Measurements from ENCODE around the gene SLC12A5.

The SLC12A5 gene

GRCh38 chr20:46028110-46028509 lies 905 bp upstream of the SLC12A5 start:
- no peak for DNase-seq (ENCODE audit: low spot score)

- no peak for DNase-seq (ENCODE audit: low spot score)
These were observed 1.4 kb downstream of the SLC12A5 start for GRCh38 chr20:46030284-46031013.

- DNase-seq (ENCODE audit: low spot score) = no peak
These were observed 2.1 kb downstream of the SLC12A5 start for GRCh38 chr20:46031014-46031569.

- no peak for DNase-seq (ENCODE audit: low spot score)
These were observed 2.8 kb downstream of the SLC12A5 start for GRCh38 chr20:46031701-46032254.

GRCh38 chr20:46034039-46034438 lies 5.0 kb downstream of the SLC12A5 start:
- no peak for DNase-seq (ENCODE audit: low spot score)

GRCh38 chr20:46035253-46035652 lies 6.2 kb downstream of the SLC12A5 start:
- no peak for DNase-seq (ENCODE audit: low spot score)

GRCh38 chr20:46035713-46036112 lies 6.7 kb downstream of the SLC12A5 start:
- DNase-seq (ENCODE audit: low spot score) = no peak

GRCh38 chr20:46036370-46036769 lies 7.4 kb downstream of the SLC12A5 start:
- DNase-seq (ENCODE audit: low spot score) = no peak

GRCh38 chr20:46037036-46037435 lies 8.0 kb downstream of the SLC12A5 start:
- no peak for DNase-seq (ENCODE audit: low spot score)

- peak; percentile 38 for DNase-seq (ENCODE audit: low spot score)
These were observed 12.0 kb downstream of the SLC12A5 start for GRCh38 chr20:46040902-46041535.

GRCh38 chr20:46043556-46043955 lies 14.5 kb downstream of the SLC12A5 start:
- no peak for DNase-seq (ENCODE audit: low spot score)

GRCh38 chr20:46044896-46045295 lies 15.9 kb downstream of the SLC12A5 start:
- no peak for DNase-seq (ENCODE audit: low spot score)

- no peak for DNase-seq (ENCODE audit: low spot score)
These were observed 17.7 kb downstream of the SLC12A5 start for GRCh38 chr20:46046588-46047310.

GRCh38 chr20:46047821-46048220 lies 18.8 kb downstream of the SLC12A5 start:
- DNase-seq (ENCODE audit: low spot score) = no peak

- DNase-seq (ENCODE audit: low spot score) = no peak
These were observed 20.2 kb downstream of the SLC12A5 start for GRCh38 chr20:46049190-46049589.

- no peak for DNase-seq (ENCODE audit: low spot score)
These were observed 20.8 kb downstream of the SLC12A5 start for GRCh38 chr20:46049815-46050214.

- no peak for DNase-seq (ENCODE audit: low spot score)
These were observed 21.4 kb downstream of the SLC12A5 start for GRCh38 chr20:46050444-46050843.

- no peak for DNase-seq (ENCODE audit: low spot score)
These were observed 21.9 kb downstream of the SLC12A5 start for GRCh38 chr20:46050885-46051284.

- no peak for DNase-seq (ENCODE audit: low spot score)
These were observed 22.7 kb downstream of the SLC12A5 start for GRCh38 chr20:46051556-46052308.

- DNase-seq (ENCODE audit: low spot score) = no peak
These were observed 24.4 kb downstream of the SLC12A5 start for GRCh38 chr20:46053416-46053815.

- no peak for DNase-seq (ENCODE audit: low spot score)
These were observed 25.6 kb downstream of the SLC12A5 start for GRCh38 chr20:46054606-46055005.

- DNase-seq (ENCODE audit: low spot score) = no peak
These were observed 26.3 kb downstream of the SLC12A5 start for GRCh38 chr20:46055269-46055668.
